GM21786 (cell line): ENCODE data around the gene HNMT.
"Not testable (repeated sequence)": the region's sequence is repeated elsewhere in the genome, so short reads cannot be mapped to it uniquely, and the experiment has no call there.

Source experiments
- ATAC-seq: cut with Tn5 transposase; IDR thresholded peaks from one replicate; pipeline ENCODE4 v1.9.1; 2021; ENCODE audit not compliant: unreplicated experiment

HNMT gene

DNA sequence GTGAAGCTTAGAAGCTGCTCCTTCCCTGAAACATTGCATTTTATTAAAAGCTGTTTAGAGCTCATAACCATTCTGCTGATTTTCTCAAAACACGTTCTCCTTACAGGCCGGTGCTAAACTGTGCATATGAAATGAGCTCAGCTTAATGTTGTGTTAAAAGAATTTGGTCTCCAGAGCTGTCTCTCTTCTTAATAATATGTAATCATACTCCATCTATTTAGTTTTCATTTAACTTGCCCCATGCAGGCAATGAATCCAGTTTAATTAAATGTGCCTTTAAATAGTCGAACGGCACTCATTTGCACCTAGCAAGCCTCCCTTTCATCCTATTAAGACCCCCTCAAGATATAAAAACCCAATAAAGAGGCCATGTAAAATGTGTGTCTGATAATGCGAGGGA, 76.3 kb downstream of the HNMT start:
- no peak for ATAC-seq

DNA sequence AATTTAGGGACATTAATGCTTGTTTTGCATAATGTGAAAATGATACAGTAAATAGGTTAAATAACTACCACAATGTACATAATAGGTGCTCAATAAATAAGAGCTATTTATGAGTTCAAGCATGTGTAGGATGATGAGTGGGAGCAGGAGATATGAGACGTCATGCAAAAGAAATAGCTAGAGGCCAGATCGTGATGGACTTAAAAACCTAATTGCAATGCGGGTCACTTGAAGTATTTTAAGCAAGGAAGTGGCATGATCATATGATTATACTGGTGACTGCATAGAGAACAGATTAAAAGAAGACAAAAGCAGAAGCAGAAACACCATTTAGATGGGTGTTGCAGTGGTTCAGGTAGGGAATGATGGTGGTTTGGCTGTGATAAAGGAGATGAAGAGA, 78.0 kb downstream of the HNMT start:
- no peak for ATAC-seq

DNA sequence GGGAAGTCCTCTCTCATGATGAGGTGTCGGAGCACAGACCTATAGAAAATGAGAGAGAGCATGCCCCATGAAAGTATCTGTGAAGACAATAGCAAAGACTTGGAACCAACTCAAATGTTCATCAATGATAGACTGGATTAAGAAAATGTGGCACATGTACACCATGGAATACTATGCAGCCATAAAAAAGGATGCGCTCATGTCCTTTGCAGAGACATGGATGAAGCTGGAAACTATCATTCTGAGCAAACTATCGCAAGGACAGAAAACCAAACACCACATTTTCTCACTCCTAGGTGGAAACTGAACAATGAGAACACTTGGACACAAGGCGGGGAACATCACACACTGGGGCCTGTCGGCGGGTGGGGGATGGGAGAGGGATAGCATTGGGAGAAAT, 79.3 kb downstream of the HNMT start:
- not testable (repeated sequence) for ATAC-seq

DNA sequence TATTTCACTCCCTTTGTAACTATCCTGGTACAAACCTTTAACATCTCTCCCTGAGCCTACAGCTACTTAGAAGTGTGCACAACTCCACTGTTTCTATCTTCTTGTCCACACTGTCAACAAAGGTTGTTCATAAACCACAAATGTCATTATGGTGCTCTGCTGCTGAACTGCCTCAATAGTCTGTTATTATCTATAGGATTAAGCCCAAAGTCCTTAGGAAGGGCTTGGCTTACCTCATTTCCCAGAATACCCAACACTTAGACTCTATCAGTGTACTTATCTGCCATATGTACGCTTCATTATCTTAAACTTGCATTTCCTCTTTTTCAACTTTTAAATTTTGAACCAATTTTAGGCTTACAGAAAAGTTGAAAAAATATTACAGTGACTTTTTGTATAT, 94.2 kb downstream of the HNMT start:
- no peak for ATAC-seq

- ATAC-seq = no peak
Observed at GRCh38 chr2:138059487-138060300, 95.4 kb downstream of the HNMT start.

DNA sequence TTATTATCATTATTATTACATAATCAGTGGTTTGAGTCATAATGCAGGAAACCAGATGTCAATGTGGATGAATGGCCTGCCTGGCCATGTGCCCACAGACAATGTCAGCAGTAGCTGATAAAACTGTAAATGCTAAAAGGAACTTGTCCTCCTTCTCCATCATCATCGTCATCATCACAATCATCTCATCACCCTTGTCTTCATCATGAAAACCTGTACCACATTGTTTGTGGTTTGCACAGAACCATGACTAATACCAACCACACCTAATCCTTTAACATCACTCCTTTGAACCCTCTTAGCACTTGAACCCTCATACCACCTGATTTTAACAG, 96.0 kb downstream of the HNMT start:
- ATAC-seq = no peak

- no peak for ATAC-seq
Observed at GRCh38 chr2:138061961-138062360, 97.7 kb downstream of the HNMT start.

- ATAC-seq = no peak
Observed at GRCh38 chr2:138063181-138063580, 98.9 kb downstream of the HNMT start.
